PFSK-1 (cell line): ENCODE results near the gene TEAD4.

Source experiments
- FOXP2 ChIP-seq: optimal IDR thresholded peaks from 2 replicates; pipeline ENCODE3; 2011; ENCODE audit warnings: borderline replicate concordance, control low read depth, inconsistent platforms; ENCODE audit not compliant: insufficient read depth; ENCODE audit errors: extremely low read length, extremely low read depth
- POLR2AphosphoS5 ChIP-seq: IDR thresholded peaks from 2 replicates; pipeline ENCODE4 v1.6.1; 2012; ENCODE audit warnings: low read depth, mild to moderate bottlenecking, control low read depth, low read length, moderate library complexity
- REST ChIP-seq, 2 experiments: IDR thresholded peaks; 2 replicates each; pipeline versions ENCODE4 v1.6.1 to v1.8.0; 2011 to 2012; ENCODE audit warnings: low read depth in 2 of 2, low read length in 2 of 2, control low read depth in 1 of 2, inconsistent platforms in 1 of 2, mild to moderate bottlenecking in 1 of 2, moderate library complexity in 1 of 2; ENCODE audit not compliant: insufficient read depth in 1 of 2
- SIN3A ChIP-seq: IDR thresholded peaks from 2 replicates; pipeline ENCODE4 v1.6.1; 2012; ENCODE audit warnings: mild to moderate bottlenecking, low read length, moderate library complexity, borderline replicate concordance; ENCODE audit not compliant: insufficient read depth
- TAF1 ChIP-seq: IDR thresholded peaks from 2 replicates; pipeline ENCODE4 v1.6.1; 2012; ENCODE audit warnings: low read length, control low read depth, borderline replicate concordance; ENCODE audit not compliant: insufficient read depth

TEAD4 gene

GRCh38 chr12:3086729-3087323, 127.6 kb downstream of the TEAD4 start:
- no peak for TF ChIP-seq REST (IDR thresholded peaks at IDR 0.05; ENCODE audit: insufficient read depth in 1 of 2, low read depth in 2 of 2, low read length in 2 of 2)
- no peak for TF ChIP-seq TAF1
- TF ChIP-seq FOXP2, result no peak
- no peak for TF ChIP-seq SIN3A
- no peak for TF ChIP-seq POLR2AphosphoS5

DNA sequence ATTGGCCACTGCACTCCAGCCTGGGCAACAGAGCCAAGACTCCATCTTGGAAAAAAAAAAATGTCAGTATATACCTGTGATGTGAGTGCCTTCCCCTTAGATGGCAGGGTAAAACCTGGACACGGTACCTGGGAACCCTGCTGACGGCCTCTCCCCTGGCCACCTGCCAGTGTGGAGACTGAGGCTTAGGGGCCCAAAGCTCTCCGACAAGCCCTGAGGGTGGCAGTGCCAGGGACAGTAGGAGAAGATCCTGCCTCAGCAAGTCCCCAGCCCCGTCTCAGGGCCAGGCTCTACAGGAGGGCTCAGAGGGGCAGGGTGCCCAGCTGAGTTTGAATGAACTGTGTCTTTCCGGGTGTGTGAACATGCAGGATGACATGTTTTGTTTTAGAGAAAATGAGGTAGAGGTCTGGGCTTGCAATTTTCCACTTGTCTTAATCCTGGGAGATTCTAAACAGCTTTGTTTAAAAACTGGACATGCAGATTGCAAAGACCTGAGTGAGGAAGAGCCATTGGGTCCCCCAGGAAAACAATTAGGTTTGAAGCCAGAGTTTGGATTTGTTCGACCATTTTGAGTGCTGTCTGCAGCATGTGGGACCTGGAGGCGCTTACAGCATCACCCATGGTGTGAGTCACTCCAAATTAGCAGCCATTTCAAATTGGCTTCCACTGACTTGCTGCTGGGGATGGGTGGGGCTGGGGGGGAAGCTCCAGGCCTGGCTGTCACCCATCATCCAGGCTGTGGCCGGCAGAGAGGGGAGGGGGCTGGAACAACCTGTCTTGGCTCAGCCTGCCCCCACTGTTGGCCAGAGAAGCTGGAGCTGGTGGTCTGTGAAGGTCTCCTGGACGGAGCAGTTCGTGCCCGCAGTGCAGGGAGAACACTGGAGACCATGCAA, 128.8 kb downstream of the TEAD4 start:
- TF ChIP-seq POLR2AphosphoS5, result no peak
- TF ChIP-seq SIN3A, result no peak
- TF ChIP-seq FOXP2, result no peak
- no peak for TF ChIP-seq TAF1
- no peak for TF ChIP-seq REST (IDR thresholded peaks at IDR 0.05; ENCODE audit: insufficient read depth in 1 of 2, low read depth in 2 of 2, low read length in 2 of 2)

DNA sequence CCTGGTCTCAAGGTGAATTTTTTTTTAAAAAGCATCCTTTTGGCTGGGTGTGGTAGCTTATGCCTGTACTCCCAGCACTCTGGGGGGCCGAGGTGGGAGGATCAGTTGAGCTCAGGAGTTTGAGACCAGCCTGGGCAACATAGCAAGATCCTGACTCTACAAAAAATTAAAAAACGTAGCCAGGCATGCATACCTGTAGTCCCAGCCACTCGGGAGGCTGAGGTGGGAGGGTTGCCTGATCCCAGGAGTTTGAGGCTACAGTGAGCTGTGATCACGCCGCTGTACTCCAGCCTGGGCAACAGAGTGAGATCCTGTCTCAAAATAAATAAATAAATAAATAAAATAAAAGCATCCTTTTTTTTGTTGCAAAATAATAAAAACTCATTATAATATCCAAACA, 130.4 kb downstream of the TEAD4 start:
- TF ChIP-seq REST (IDR thresholded peaks at IDR 0.05; ENCODE audit: insufficient read depth in 1 of 2, low read depth in 2 of 2, low read length in 2 of 2) (no peak), POLR2AphosphoS5 (no peak), FOXP2 (no peak), TAF1 (no peak), SIN3A (no peak)
